ENCODE measurements around the gene NHLRC4. TPM values are rescaled to one million over a fixed set of nuclear protein-coding genes. Genes with fewer than 3 reads are reported as not detected.
"Not testable (repeated sequence)": the region's sequence is repeated elsewhere in the genome, so short reads cannot be mapped to it uniquely, and the experiment has no call there.

NHLRC4 gene
- total RNA-seq, 1 donor from 2014 or later = 0.46 TPM

- Histone ChIP-seq H3K36me3 (ENCODE audit: control insufficient read depth, insufficient read depth, low read length) (no peaks in the 10 kb centered on the region), H3K4me3 (ENCODE audit: low read depth, low read length) (no peak overlapping the region), H3K27me3 (ENCODE audit: control insufficient read depth, insufficient read depth, low read length) (no peaks in the 10 kb centered on the region)
- no peak for TF ChIP-seq CTCF (IDR thresholded peaks at IDR 0.05; ENCODE audit: insufficient read depth, low read length, poor library complexity, severe bottlenecking)
- DNase-seq (ENCODE audit: low read depth) = no peak
These were observed 29.9 kb downstream of the NHLRC4 start for GRCh38 chr16:596736-597060.

DNA sequence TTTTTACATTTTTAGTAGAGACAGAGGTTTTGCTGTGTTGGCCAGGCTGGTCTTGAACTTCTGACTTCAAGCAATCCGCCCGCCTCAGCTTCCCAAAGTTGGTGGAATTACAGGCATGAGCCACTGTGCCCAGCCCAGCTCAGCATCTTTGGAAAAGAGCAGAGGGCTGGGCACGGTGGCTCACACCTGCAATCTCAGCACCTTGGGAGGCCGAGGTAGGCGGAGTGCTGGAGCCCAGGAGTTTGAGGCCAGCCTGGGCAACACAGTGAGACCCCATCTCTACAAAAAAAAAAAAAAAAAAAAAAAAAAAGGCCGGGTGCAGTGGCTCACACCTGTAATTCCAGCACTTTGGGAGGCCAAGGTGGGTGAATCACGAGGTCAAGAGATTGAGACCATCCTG, 30.9 kb downstream of the NHLRC4 start:
- DNase-seq (ENCODE audit: low read depth); H3K36me3 ChIP-seq (ENCODE audit: control insufficient read depth, insufficient read depth, low read length); H3K4me3 ChIP-seq (ENCODE audit: low read depth, low read length); H3K27me3 ChIP-seq (ENCODE audit: control insufficient read depth, insufficient read depth, low read length): not testable (repeated sequence)

GRCh38 chr16:598823-599739, 32.3 kb downstream of the NHLRC4 start:
- no peaks in the 10 kb centered on the region for H3K27me3 ChIP-seq (ENCODE audit: control insufficient read depth, insufficient read depth, low read length)
- DNase-seq (ENCODE audit: low read depth) = no peak
- no peaks in the 10 kb centered on the region for H3K36me3 ChIP-seq (ENCODE audit: control insufficient read depth, insufficient read depth, low read length)
- no peak overlapping the region for H3K4me3 ChIP-seq (ENCODE audit: low read depth, low read length)
- no peak for TF ChIP-seq CTCF (IDR thresholded peaks at IDR 0.05; ENCODE audit: insufficient read depth, low read length, poor library complexity, severe bottlenecking)

DNA sequence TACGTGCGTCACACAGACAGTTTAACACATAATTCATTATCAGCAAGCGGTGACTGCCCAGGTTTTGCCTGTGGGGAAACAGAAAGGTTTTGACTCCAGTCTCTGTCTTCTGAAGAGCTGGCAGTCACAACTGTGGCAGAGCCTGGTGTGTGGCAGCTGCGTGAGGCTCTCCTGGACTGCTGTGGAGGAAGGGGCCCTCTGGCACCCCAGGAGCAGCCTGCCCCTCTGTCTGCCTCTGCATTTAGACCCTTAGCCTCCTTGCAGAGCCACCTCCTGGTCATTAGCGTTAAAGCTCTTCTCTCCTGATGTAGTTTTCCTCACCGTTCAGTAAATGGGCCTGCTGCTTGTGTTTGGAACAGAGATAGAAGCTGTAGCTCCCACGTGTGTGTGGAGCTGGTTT, 34.0 kb downstream of the NHLRC4 start:
- no peaks in the 10 kb centered on the region for H3K36me3 ChIP-seq (ENCODE audit: control insufficient read depth, insufficient read depth, low read length)
- H3K27me3 ChIP-seq (ENCODE audit: control insufficient read depth, insufficient read depth, low read length) = no peaks in the 10 kb centered on the region
- TF ChIP-seq CTCF (IDR thresholded peaks at IDR 0.05; ENCODE audit: insufficient read depth, low read length, poor library complexity, severe bottlenecking) = peak; percentile 36
- no peak for DNase-seq (ENCODE audit: low read depth)
- no peak overlapping the region for H3K4me3 ChIP-seq (ENCODE audit: low read depth, low read length)

- Histone ChIP-seq H3K4me3 (ENCODE audit: low read depth, low read length) (no peak overlapping the region), H3K36me3 (ENCODE audit: control insufficient read depth, insufficient read depth, low read length) (no peaks in the 10 kb centered on the region)
- TF ChIP-seq CTCF (IDR thresholded peaks at IDR 0.05; ENCODE audit: insufficient read depth, low read length, poor library complexity, severe bottlenecking) = no peak
These were observed 37.1 kb downstream of the NHLRC4 start for GRCh38 chr16:603933-604332.

GRCh38 chr16:606656-607307, 40.0 kb downstream of the NHLRC4 start:
- no peaks in the 10 kb centered on the region for H3K27me3 ChIP-seq (ENCODE audit: control insufficient read depth, insufficient read depth, low read length)
- H3K4me3 ChIP-seq (ENCODE audit: low read depth, low read length) = no peak overlapping the region
- no peak for DNase-seq (ENCODE audit: low read depth)
- H3K36me3 ChIP-seq (ENCODE audit: control insufficient read depth, insufficient read depth, low read length) = no peaks in the 10 kb centered on the region
- no peak for TF ChIP-seq CTCF (IDR thresholded peaks at IDR 0.05; ENCODE audit: insufficient read depth, low read length, poor library complexity, severe bottlenecking)

More at GRCh38 chr16:603933-604332, 37.1 kb downstream of the NHLRC4 start:
- H3K27me3 ChIP-seq (ENCODE audit: control insufficient read depth, insufficient read depth, low read length) = no peaks in the 10 kb centered on the region
- DNase-seq (ENCODE audit: low read depth) = no peak
